Measurements from ENCODE around the gene GPLD1. TPM values are rescaled to one million over a fixed set of nuclear protein-coding genes. Genes with fewer than 3 reads are reported as not detected.
"Not testable (repeated sequence)": the region's sequence is repeated elsewhere in the genome, so short reads cannot be mapped to it uniquely, and the experiment has no call there.

The GPLD1 gene
- polyA plus RNA-seq, 1 donor, result 5.3 TPM

GRCh38 chr6:24412294-24412693 is 77.1 kb downstream of the GPLD1 start:
- DNase-seq, result no peak

GRCh38 chr6:24410622-24411021 is 78.8 kb downstream of the GPLD1 start:
- no peak for DNase-seq

- DNase-seq, result no peak
Measured at GRCh38 chr6:24408719-24409410, 80.5 kb downstream of the GPLD1 start.

GRCh38 chr6:24405262-24405661 is 84.1 kb downstream of the GPLD1 start:
- DNase-seq, result no peak

GRCh38 chr6:24403501-24403824 is 85.9 kb downstream of the GPLD1 start:
- DNase-seq, result no peak

GRCh38 chr6:24402697-24403500 is 86.5 kb downstream of the GPLD1 start, which contains the start of gene MRS2:
TSS of gene MRS2 (plus strand) at chr6:24402936. CDS start at chr6:24403047, 111 bp downstream.
- DNase-seq, result peak; percentile 83

GRCh38 chr6:24401458-24401857 is 87.9 kb downstream of the GPLD1 start:
- no peak for DNase-seq

GRCh38 chr6:24400045-24401039 is 89.0 kb downstream of the GPLD1 start:
- DNase-seq, result not testable (repeated sequence)

- DNase-seq, result no peak
Measured at GRCh38 chr6:24397631-24398030, 91.7 kb downstream of the GPLD1 start.

GRCh38 chr6:24396824-24397223 is 92.6 kb downstream of the GPLD1 start:
- DNase-seq, result no peak

GRCh38 chr6:24394780-24395437 is 94.5 kb downstream of the GPLD1 start:
- DNase-seq, result no peak

GRCh38 chr6:24394061-24394779 is 95.2 kb downstream of the GPLD1 start:
- DNase-seq, result no peak

- DNase-seq, result no peak
Measured at GRCh38 chr6:24391756-24392405, 97.5 kb downstream of the GPLD1 start.

GRCh38 chr6:24391208-24391607 is 98.2 kb downstream of the GPLD1 start:
- no peak for DNase-seq

GRCh38 chr6:24387818-24388217 is 101.6 kb downstream of the GPLD1 start:
- no peak for DNase-seq

GRCh38 chr6:24385536-24386269 is 103.7 kb downstream of the GPLD1 start:
- DNase-seq, result peak; percentile 29

- DNase-seq, result not testable (repeated sequence)
Measured at GRCh38 chr6:24384369-24385130, 104.8 kb downstream of the GPLD1 start.

GRCh38 chr6:24382891-24383494 is 106.4 kb downstream of the GPLD1 start:
- peak; percentile 40 for DNase-seq

GRCh38 chr6:24382220-24382540 is 107.2 kb downstream of the GPLD1 start:
- DNase-seq, result no peak
